GM21619 (cell line): ENCODE results near the gene RUFY4.

ENCODE experiments used
- ATAC-seq: cut with Tn5 transposase; IDR thresholded peaks from one replicate; pipeline ENCODE4 v1.9.1; 2021; ENCODE audit not compliant: unreplicated experiment

Gene RUFY4

DNA sequence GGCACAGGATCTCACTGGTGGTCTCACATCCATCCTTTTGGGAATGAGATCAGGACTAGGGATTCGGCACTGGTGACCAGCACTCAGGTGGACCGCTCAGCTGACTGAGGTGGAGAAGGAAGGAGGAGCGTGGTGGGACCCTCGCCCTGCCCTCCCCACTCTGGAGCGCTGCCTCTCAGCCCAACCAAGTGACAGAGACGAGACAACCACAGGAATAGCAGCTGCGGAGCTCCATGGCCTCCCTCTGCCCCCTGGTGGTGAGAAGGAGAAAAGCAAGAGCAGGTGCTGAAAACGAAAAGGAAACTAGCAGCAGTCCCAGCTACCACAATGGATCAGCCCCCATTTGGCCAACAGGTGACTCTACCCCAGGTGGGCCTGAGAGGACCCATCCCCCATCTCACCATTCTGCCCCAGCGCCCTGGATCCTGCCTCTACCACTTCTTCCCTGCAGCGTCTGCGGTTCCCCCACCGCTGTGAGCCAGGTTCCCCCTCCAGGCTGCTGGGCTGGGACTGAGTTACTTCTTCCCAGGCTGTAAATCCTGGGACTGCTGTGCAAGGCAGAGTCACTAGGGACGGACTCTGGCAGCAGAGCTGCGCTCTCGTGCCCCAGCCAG, at the start of gene RUFY4:
RUFY4 (plus strand) TSS at position 533 of the 614 bp plus-strand sequence. CDS start 1,353 bp downstream, outside the sequence.
- peak; percentile 91 for ATAC-seq

DNA sequence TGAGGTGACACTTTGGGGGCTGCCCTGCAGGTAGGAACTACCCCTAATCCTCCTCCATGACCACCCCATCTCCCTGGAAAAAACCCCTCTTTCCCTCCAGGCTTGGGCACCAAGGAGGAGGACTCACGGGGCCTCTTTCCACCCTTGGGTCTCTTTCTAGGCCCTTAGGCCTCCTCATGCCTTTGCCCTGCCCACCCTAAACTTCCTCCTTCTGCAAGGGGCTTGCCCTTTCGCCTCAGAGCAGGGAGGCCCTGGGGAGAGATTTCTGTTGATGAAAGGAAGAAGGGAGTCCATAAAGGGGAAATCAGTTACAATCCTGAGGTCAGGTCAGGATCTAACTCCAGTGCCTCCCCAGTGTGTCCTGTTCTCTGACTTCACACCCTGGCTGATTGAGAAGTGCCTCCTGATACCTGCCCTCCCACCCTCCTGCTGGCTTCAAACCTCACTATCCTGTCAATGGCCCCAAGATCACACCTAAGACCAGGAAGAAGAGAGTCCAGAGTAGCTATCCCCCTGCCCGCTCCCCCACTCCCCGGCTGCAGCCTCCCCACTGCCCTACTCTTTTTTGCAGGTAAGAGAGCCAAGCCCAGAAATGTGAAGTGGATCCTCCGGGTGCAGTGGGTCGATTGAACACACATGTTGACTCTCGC, 49.5 kb upstream of the RUFY4 start:
- no peak for ATAC-seq

DNA sequence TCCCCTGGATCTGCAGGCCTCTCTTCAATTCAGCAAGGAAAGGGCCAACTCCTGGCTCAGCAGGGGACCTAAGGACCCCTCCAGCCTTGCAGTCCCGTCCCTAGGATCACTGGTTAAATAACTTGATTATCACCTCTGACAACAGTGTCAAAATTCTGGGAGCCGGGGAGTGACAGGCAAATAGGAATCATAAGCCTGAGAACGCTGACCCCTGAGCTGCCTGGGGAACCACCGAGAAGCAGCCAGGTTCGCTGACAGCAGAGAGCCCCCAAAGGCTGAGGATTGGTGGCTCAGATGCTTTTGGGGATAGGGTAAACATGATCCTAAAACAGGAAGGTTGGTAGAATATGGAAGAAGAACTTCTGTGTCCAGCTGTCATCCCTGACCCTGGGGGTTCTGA, 48.8 kb upstream of the RUFY4 start:
- no peak for ATAC-seq

- no peak for ATAC-seq
These were observed 48.0 kb upstream of the RUFY4 start for GRCh38 chr2:218020966-218021535.

- ATAC-seq = no peak
These were observed 47.4 kb upstream of the RUFY4 start for GRCh38 chr2:218021536-218022071.

DNA sequence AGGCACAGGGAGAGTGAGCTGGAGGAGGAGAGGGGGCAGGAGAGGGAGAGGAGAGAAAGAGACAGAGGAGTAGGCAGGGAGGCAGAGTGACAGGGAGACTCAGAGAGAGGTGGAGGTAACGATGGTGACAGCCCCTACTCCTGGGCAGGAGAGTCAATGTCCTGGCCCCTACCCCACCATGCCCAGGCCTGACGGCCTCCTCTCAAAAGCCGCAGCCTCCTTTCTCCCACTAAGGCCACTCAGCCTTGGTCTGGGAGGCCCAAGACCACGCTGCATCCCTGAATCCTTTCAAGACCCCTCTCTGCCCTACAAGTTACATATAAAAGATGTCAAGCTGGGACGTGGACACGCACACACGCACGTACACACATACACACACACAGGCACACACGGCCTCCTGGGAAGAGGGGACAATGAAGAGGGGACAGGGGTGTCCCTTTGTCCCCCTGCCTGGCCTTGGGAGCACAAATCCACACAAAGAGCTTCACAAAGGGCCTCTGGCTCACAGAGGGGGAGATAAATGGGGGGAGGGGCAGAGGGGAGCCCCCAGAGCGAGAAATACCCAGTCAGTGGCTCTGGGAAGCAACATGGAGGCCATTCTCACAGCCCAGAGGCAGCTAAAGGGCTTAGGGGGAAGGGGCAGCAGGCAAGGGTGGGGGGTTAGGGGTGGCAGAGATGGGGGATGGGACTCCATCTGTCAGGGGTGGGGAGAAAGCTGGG, 46.8 kb upstream of the RUFY4 start:
- ATAC-seq = no peak

GRCh38 chr2:218022851-218023530, 46.1 kb upstream of the RUFY4 start:
- ATAC-seq = no peak

DNA sequence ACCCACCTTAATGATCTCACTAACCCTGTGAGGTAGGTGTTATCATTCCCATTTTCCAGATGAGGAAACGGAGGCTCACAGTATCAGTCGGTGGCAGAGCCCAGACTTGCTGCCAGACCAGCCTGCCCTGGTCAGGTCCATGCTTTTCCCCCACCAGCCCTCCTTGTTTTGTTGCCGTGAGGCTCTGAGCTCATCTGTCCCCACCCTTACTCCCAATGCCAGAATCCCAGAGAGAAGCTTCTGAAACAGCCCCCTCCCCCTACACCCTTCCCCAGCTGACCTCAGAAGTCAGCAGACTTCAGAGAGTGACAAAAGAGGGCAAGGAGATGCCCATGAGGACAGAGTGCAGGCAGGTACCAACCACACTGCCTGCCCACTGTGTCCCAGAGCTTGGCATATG, 45.4 kb upstream of the RUFY4 start:
- ATAC-seq = no peak

GRCh38 chr2:218024336-218024735, 44.7 kb upstream of the RUFY4 start:
- no peak for ATAC-seq

DNA sequence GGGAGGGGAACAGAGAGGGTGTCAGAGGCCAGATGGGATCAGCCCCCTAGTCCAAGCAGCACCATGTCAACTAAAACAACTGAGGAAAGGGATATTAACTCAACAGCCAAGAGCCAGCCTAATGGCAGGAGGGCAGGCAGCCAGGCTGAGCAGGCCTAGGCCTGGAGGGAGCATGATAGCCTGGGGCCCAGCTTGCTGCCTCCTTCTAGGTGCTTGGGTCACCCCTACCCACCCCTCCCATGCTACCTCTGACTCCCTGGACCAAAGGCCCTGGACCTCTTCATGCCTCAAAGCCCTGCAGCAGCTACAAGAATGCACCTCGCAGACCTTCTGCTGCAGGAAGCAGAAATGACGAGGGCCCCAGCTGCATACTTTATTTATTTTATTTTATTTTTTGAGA, 44.2 kb upstream of the RUFY4 start:
- ATAC-seq = no peak

GRCh38 chr2:218026244-218026643, 42.8 kb upstream of the RUFY4 start:
- no peak for ATAC-seq

- ATAC-seq = no peak
These were observed 42.2 kb upstream of the RUFY4 start for GRCh38 chr2:218026676-218027425.

DNA sequence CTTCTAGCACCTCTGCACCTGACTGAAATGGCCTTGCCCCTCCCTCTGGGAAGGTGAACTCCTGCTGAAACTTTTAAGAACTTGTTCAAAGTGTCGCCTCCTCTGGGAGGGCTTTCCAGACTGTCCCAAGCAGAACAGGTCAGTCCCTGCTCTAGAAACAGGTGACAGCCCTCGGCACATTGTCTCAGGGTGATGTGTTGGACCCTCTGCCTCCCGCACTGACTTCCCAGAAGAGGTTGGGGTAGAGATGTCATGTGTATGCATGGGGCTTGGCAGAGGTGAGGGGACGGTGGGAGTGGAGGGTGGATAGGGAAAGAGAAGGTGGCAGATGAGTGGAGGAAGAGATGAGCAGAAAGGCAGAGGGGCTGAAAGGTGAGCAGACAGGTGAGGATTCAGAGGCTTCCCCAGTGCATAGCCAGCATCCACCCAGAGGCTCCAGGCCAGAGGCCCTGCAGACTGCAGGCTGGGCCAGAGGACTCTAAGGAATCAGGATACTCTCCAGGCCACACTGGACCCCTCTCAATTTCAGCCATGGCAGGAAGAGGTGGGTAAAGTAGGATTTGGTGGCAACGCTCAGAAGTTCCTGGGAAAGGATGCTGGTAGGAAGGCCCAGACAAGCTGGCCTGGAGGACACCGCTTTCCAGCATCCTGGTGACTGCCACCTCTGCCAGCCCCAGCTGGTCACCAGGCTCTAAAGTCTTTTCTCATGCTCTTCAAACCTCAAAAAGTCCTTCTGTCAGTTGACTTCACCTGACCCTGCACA, 41.4 kb upstream of the RUFY4 start:
- no peak for ATAC-seq

DNA sequence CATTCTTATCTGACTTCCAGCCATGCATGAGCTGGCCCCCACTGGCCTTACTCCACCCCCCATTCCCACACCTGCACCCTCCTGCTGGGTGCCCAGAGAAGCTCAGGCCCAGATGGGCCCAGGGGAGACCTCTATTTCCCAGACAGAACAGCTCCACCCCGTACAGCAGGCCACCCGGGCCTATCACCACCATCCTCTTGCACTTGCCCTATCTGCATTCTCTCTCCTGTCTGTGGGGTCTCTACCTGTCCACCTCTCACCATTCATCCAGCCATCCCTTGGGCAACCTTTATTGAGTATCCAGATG, 40.9 kb upstream of the RUFY4 start:
- ATAC-seq = no peak

DNA sequence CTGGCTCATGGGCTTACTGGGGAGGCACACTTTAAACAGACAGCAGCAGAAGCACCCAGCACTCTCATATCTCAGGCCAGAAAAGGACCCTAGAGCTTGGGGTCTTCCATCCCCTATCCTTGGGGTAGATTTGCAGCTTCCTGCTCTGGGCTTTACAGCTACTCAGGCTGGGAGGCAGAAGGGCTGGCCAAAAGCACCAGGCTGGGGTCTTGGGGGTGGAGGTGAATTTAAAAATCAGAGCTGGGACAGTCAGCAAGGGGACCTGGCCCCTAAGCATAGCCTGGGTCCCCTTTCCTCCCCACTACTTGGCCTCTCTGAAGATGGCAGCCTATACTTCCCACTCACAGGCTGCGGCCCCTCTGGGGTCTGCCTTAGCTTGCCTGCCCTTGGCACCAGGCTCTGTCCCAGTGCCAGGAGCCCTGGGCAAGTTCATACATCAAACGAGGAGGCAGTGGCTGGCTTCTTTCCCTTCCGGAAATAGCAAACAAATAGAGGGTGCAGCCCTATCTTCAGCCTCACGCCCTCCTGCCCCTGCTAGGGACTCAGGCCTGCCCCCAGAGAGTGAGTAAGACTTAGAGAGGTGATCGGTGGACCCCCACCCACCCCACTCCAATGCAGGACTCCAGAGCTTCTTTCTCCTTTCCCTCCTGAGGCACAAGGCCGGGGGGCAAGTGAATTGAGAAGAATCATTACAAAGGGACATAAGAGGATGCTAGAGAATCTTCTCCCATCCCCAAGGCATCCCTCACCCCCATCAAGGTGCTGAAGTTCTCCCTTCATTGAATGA, 40.3 kb upstream of the RUFY4 start:
- no peak for ATAC-seq

- ATAC-seq = no peak
These were observed 39.4 kb upstream of the RUFY4 start for GRCh38 chr2:218029366-218030360.

GRCh38 chr2:218030409-218031195, 38.5 kb upstream of the RUFY4 start:
- no peak for ATAC-seq
